CD14-positive monocyte (primary cell): ENCODE data around the gene ZNF692. TPM values are rescaled to one million over a fixed set of nuclear protein-coding genes. Genes with fewer than 3 reads are reported as not detected.

Experiments
- DNase-seq, 3 donors: peaks; one replicate each; pipeline ENCODE4 v3.0.0-alpha.2; 2011 to 2022
- H2AFZ ChIP-seq: 2 replicates; pipeline ENCODE4 v1.6.0; 2012; ENCODE audit warnings: mild to moderate bottlenecking, low read depth, low read length, inconsistent platforms; ENCODE audit not compliant: insufficient read depth, poor library complexity, severe bottlenecking
- H3K27ac ChIP-seq, 2 donors: 1 replicate in 1 of 2; 2 replicates in 1 of 2; pipeline ENCODE4 v1.5.1; 2012 to 2013; ENCODE audit warnings: low read length in 2 of 2, control low read depth in 1 of 2, inconsistent platforms in 1 of 2, low read depth in 1 of 2, mild to moderate bottlenecking in 1 of 2
- H3K27me3 ChIP-seq, 2 donors: one replicate each; pipeline versions ENCODE4 v1.6.0 to v1.6.1; 2011 to 2013; ENCODE audit warnings: low read length in 2 of 2; ENCODE audit not compliant: control insufficient read depth in 2 of 2, insufficient read depth in 2 of 2
- H3K36me3 ChIP-seq, 2 donors: replicated peaks in 1 of 2; 1 replicate in 1 of 2; 2 replicates in 1 of 2; pipeline versions ENCODE4 v1.5.1 to v1.6.1; 2012 to 2013; ENCODE audit warnings: low read length in 2 of 2, control low read depth in 1 of 2, inconsistent platforms in 1 of 2, mild to moderate bottlenecking in 1 of 2; ENCODE audit not compliant: insufficient read depth in 2 of 2, control insufficient read depth in 1 of 2
- H3K4me1 ChIP-seq, 2 donors: 1 replicate in 1 of 2; 2 replicates in 1 of 2; pipeline versions ENCODE4 v1.5.1 to v1.6.1; 2012 to 2013; ENCODE audit warnings: low read length in 2 of 2, control low read depth in 1 of 2, inconsistent platforms in 1 of 2, mild to moderate bottlenecking in 1 of 2, moderate library complexity in 1 of 2; ENCODE audit not compliant: insufficient read depth in 2 of 2, control insufficient read depth in 1 of 2
- H3K4me2 ChIP-seq: replicated peaks from 2 replicates; pipeline ENCODE3; 2012; ENCODE audit warnings: low read length, moderate library complexity, mild to moderate bottlenecking; ENCODE audit not compliant: poor library complexity, severe bottlenecking; ENCODE audit errors: extremely low read depth
- H3K4me3 ChIP-seq, 3 experiments: fragments of 200-600 bp in 1 of 3; sonication (generic) in 1 of 3; replicated peaks in 1 of 3; 1 replicate in 2 of 3; 2 replicates in 1 of 3; pipeline ENCODE4 v1.5.1; 2011 to 2013; ENCODE audit warnings: low read length in 3 of 3, mild to moderate bottlenecking in 3 of 3, control low read depth in 2 of 3, low read depth in 2 of 3, inconsistent platforms in 1 of 3, moderate library complexity in 1 of 3
- H3K79me2 ChIP-seq: 2 replicates; pipeline ENCODE4 v1.6.0; 2012; ENCODE audit warnings: mild to moderate bottlenecking, control low read depth, inconsistent platforms, low read length, moderate library complexity; ENCODE audit not compliant: insufficient read depth
- H3K9ac ChIP-seq: 2 replicates; pipeline ENCODE4 v1.6.0; 2017; ENCODE audit warnings: low read length, mild to moderate bottlenecking; ENCODE audit not compliant: insufficient read depth, poor library complexity, severe bottlenecking
- H3K9me3 ChIP-seq, 2 donors: replicated peaks in 1 of 2; 1 replicate in 1 of 2; 2 replicates in 1 of 2; pipeline versions ENCODE4 v1.5.1 to v1.6.1; 2012 to 2013; ENCODE audit warnings: low read length in 2 of 2, control low read depth in 1 of 2; ENCODE audit not compliant: control insufficient read depth in 1 of 2, insufficient read depth in 1 of 2
- H4K20me1 ChIP-seq: 2 replicates; pipeline ENCODE4 v1.6.0; 2012; ENCODE audit warnings: mild to moderate bottlenecking, low read length, control low read depth, moderate library complexity; ENCODE audit not compliant: insufficient read depth
- H3K27ac Mint-ChIP-seq, 7 donors: one replicate each; pipeline ENCODE4 v1.8.0; 2020; ENCODE audit warnings: mild to moderate bottlenecking in 7 of 7, mixed read lengths in 7 of 7, moderate library complexity in 6 of 7, inconsistent platforms in 2 of 7
- H3K27me3 Mint-ChIP-seq, 3 donors: one replicate each; pipeline ENCODE4 v1.8.0; 2021 to 2022; ENCODE audit warnings: low read depth in 3 of 3, mild to moderate bottlenecking in 3 of 3, mixed read lengths in 3 of 3, moderate library complexity in 3 of 3, inconsistent platforms in 1 of 3
- H3K36me3 Mint-ChIP-seq, 2 donors: one replicate each; pipeline ENCODE4 v1.8.0; 2020; ENCODE audit warnings: mixed read lengths in 2 of 2, inconsistent platforms in 1 of 2, mild to moderate bottlenecking in 1 of 2
- H3K4me1 Mint-ChIP-seq: one replicate; pipeline ENCODE4 v1.8.0; 2020; ENCODE audit warnings: mild to moderate bottlenecking, mixed read lengths
- H3K4me3 Mint-ChIP-seq, 2 donors: one replicate each; pipeline ENCODE4 v1.8.0; 2020; ENCODE audit warnings: mild to moderate bottlenecking in 2 of 2, mixed read lengths in 2 of 2, moderate library complexity in 1 of 2
- H3K9me3 Mint-ChIP-seq, 7 donors: one replicate each; pipeline ENCODE4 v1.8.0; 2020 to 2022; ENCODE audit warnings: mixed read lengths in 7 of 7, mild to moderate bottlenecking in 6 of 7, moderate library complexity in 6 of 7, inconsistent platforms in 2 of 7
- WGBS: methylation state at CpG from one replicate; pipeline ENCODE4 v1.1.5; 2013; ENCODE audit warnings: missing lambda C conversion rate; ENCODE audit not compliant: insufficient coverage; 5-methylcytosine and 5-hydroxymethylcytosine counted together
- intact Hi-C, 2 donors: fragments of 100-400 bp; cut with micrococcal nuclease; formaldehyde crosslinking; loops; one replicate each; pipeline versions ENCODE4 v1.15.0 to v1.15.1; 2023
- polyA plus RNA-seq, 3 donors: library from polyadenylated mRNA; depleted of rRNA in 1 of 3; unstranded in 2 of 3; stranded (reverse) in 1 of 3; fragments of 300-500 nt in 2 of 3; fragments of >200 nt in 1 of 3; fragmentation: Illumina TruSeq in 2 of 3; gene quantifications; 1 replicate in 2 of 3; 2 replicates in 1 of 3; pipeline ENCODE4 v1.2.3, GENCODE V29; 2012 to 2021
- TF ChIP-seq, protein P1 (sequence below): fragments of 200-600 bp; IDR thresholded peaks from one replicate; pipeline ENCODE4 v1.8.0; 2022; ENCODE audit warnings: antibody characterized with exemption, mild to moderate bottlenecking

ZNF692 gene
- polyA plus RNA-seq, 3 donors, result 2.2 to 59.0 (median 2.4) TPM

DNA sequence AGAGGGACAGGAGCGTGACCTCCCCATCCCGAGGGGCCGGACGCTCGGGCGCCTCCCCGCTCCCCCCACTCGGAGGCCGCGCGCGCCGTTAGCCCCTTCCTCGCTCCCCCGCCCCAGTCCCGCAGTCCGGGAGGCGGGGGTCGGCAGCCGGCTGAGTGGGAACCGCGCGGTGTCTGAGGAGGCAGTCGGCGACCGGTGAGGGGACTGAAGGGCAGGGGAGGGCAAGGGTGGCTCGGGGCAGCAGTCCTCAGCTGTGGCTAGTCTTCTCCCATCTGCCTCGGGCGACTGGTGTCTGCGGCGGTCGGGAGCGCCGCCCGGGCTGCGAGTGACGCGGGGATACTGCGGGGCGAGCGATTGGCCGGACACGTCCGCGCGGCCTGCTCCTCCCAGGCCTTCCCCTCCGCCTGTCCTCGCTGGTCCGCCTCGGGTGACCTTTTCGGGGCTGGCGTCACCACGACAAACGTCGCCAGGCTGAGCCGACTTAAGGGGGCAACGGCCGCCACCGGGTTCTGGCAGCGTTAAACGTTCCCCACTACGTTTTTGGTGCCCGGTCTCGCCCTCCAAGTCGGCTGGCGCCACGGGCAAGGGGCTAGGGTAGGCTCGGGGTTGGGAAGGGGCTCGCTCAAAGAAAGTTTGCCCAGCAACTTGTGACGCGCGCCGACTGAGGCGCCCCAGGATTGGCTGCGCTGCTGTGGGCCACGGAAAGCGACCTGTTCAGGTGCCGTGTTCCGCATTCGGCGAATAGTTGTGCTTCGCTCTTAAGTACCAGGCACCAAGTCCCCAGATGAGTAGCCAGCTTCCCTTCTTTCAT, 20.3 kb downstream of the ZNF692 start:
- H3K9me3 Mint-ChIP-seq, result peaks cover 0 to 2% (median 0%) of the 10 kb centered on the region in 7 donors
- peak overlapping the region in 2 of 7 donors; percentile 99 to 100 for H3K27ac Mint-ChIP-seq
- under 1% methylated on average over 81 of the region's 82 CpGs for WGBS
- H3K4me3 Mint-ChIP-seq, result no peak overlapping the region
- Histone ChIP-seq H3K27me3 (no peaks in the 10 kb centered on the region), H3K4me1 (peaks cover 27 to 45% of the 10 kb centered on the region in 2 donors), H3K27ac (peak overlapping the region; percentile 98 to 99), H4K20me1 (peaks cover 13% of the 10 kb centered on the region), H3K4me3 (peak overlapping the region; percentile 55 to 81 (median 69)), H2AFZ (peak overlapping the region; percentile 70), H3K9me3 (no peaks in the 10 kb centered on the region), H3K4me2 (peak overlapping the region; percentile 73), H3K9ac (peak overlapping the region; percentile 99), H3K79me2 (peaks cover 49% of the 10 kb centered on the region), H3K36me3 (peaks cover 5 to 22% of the 10 kb centered on the region in 2 donors)
- peaks cover 6 to 9% of the 10 kb centered on the region in 2 donors for H3K36me3 Mint-ChIP-seq
- peaks cover 22% of the 10 kb centered on the region for H3K4me1 Mint-ChIP-seq
- intact Hi-C loops, result loop anchor here (1.0 to 2.0 kb wide), 2 partner anchors 20 to 21 kb away; partner anchors contain the start of gene ZNF692 (in 2 of the 2)
- DNase-seq, result peak; percentile 90 to 96 (median 94)
- TF ChIP-seq, protein P1, sequence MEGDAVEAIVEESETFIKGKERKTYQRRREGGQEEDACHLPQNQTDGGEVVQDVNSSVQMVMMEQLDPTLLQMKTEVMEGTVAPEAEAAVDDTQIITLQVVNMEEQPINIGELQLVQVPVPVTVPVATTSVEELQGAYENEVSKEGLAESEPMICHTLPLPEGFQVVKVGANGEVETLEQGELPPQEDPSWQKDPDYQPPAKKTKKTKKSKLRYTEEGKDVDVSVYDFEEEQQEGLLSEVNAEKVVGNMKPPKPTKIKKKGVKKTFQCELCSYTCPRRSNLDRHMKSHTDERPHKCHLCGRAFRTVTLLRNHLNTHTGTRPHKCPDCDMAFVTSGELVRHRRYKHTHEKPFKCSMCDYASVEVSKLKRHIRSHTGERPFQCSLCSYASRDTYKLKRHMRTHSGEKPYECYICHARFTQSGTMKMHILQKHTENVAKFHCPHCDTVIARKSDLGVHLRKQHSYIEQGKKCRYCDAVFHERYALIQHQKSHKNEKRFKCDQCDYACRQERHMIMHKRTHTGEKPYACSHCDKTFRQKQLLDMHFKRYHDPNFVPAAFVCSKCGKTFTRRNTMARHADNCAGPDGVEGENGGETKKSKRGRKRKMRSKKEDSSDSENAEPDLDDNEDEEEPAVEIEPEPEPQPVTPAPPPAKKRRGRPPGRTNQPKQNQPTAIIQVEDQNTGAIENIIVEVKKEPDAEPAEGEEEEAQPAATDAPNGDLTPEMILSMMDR, result no peak
- no peaks in the 10 kb centered on the region for H3K27me3 Mint-ChIP-seq

DNA sequence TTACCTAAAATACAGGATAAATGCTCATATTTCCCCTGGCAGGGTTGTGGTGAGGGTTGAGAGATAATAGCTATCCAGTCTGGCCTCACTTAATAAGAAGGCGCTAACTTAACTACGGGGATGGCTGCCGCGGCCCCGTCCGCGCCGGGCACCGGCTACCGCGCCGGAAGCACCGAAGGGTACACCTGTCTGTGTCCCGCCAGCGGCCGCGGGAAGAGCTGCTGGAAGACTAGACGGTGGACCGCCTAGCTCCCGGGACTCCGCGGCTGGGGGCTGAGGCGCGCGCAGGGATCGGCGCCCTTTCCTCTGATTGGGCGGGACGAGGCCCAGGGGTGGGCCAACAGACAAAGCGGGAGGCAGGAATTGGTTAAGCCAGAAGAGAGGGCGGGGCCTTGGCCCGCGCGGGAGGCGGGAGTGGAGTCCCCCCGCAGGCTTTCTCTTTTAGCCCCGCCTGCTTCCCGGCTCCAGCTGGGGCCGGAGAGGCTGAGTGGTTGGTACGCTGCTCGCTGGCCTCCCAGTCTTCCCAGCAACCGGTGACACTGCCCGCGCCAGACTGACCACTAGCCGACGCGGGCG, 21.0 kb downstream of the ZNF692 start, which contains the start of gene ZNF672:
ZNF672 (plus strand) TSS at position 444 of the 576 bp plus-strand sequence. CDS start 9,051 bp downstream, outside the sequence.
- Mint-ChIP-seq H3K9me3 (peaks cover 0 to 2% (median 0%) of the 10 kb centered on the region in 7 donors), H3K4me1 (peaks cover 22% of the 10 kb centered on the region), H3K27me3 (no peaks in the 10 kb centered on the region), H3K4me3 (no peak within 1 kb of the TSS), H3K27ac (peak within 1 kb of the TSS in 2 of 7 donors; percentile 99 to 100), H3K36me3 (peaks cover 6% of the 10 kb centered on the region in 2 donors)
- H3K9me3 ChIP-seq, result no peaks in the 10 kb centered on the region
- intact Hi-C loops, result loop anchor here in 1 of 2 donors (2.0 kb wide), 1 partner anchor 21 kb away; the partner anchor contains the start of gene ZNF692
- peak within 1 kb of the TSS; percentile 85 for H2AFZ ChIP-seq
- H3K4me1 ChIP-seq, result peaks cover 27 to 45% of the 10 kb centered on the region in 2 donors
- H3K27me3 ChIP-seq, result no peaks in the 10 kb centered on the region
- under 1% methylated on average over 46 of the region's 48 CpGs for WGBS
- H3K4me2 ChIP-seq, result peak within 1 kb of the TSS; percentile 73
- H3K79me2 ChIP-seq, result peaks cover 43% of the 10 kb centered on the region
- peak; percentile 97 to 99 (median 98) for DNase-seq
- TF ChIP-seq, protein P1, result no peak
- H3K27ac ChIP-seq, result peak within 1 kb of the TSS; percentile 98 to 99
- H3K4me3 ChIP-seq, result peak within 1 kb of the TSS; percentile 55 to 81 (median 69)
- H4K20me1 ChIP-seq, result peaks cover 7% of the 10 kb centered on the region
- peak within 1 kb of the TSS; percentile 99 for H3K9ac ChIP-seq
- peaks cover under 1 to 16% of the 10 kb centered on the region in 2 donors for H3K36me3 ChIP-seq
